Fibroblast of skin of right biceps (primary cell): ENCODE data around the gene CADPS.

ENCODE experiments used
- DNase-seq: peaks from one replicate; pipeline ENCODE4 v3.0.0-alpha.2; 2013

CADPS gene

GRCh38 chr3:62405135-62405534 is 470.1 kb downstream of the CADPS start:
- DNase-seq = no peak

- DNase-seq = no peak
Measured at GRCh38 chr3:62404321-62404720, 470.9 kb downstream of the CADPS start.

- DNase-seq = no peak
Measured at GRCh38 chr3:62403765-62404164, 471.5 kb downstream of the CADPS start.

- no peak for DNase-seq
Measured at GRCh38 chr3:62392626-62393292, 482.5 kb downstream of the CADPS start.

- no peak for DNase-seq
Measured at GRCh38 chr3:62387251-62387650, 488.0 kb downstream of the CADPS start.

GRCh38 chr3:62379321-62379798 is 495.9 kb downstream of the CADPS start:
- no peak for DNase-seq

GRCh38 chr3:62378921-62379320 is 496.3 kb downstream of the CADPS start:
- no peak for DNase-seq

GRCh38 chr3:62378311-62378789 is 496.9 kb downstream of the CADPS start:
- DNase-seq = no peak

- no peak for DNase-seq
Measured at GRCh38 chr3:62376906-62377877, 498.0 kb downstream of the CADPS start.

- DNase-seq = no peak
Measured at GRCh38 chr3:62376454-62376720, 498.8 kb downstream of the CADPS start.

GRCh38 chr3:62375655-62376453 is 499.4 kb downstream of the CADPS start:
- DNase-seq = no peak

GRCh38 chr3:62374341-62375218 is 500.6 kb downstream of the CADPS start:
- no peak for DNase-seq

- DNase-seq = no peak
Measured at GRCh38 chr3:62373714-62374333, 501.4 kb downstream of the CADPS start.

- no peak for DNase-seq
Measured at GRCh38 chr3:62373215-62373614, 502.0 kb downstream of the CADPS start, which contains the start of gene FEZF2. Gene FEZF2, minus strand, starts transcription at chr3:62373550. Its CDS starts 682 bp downstream, at chr3:62372868.

- no peak for DNase-seq
Measured at GRCh38 chr3:62372621-62373041, 502.6 kb downstream of the CADPS start.

GRCh38 chr3:62371720-62372591 is 503.3 kb downstream of the CADPS start:
- DNase-seq = no peak

- no peak for DNase-seq
Measured at GRCh38 chr3:62370858-62371719, 504.1 kb downstream of the CADPS start.

GRCh38 chr3:62370112-62370857 is 504.9 kb downstream of the CADPS start:
- DNase-seq = peak; percentile 8

GRCh38 chr3:62369476-62369743 is 505.8 kb downstream of the CADPS start:
- no peak for DNase-seq
